ENCODE results near the gene DGCR8.

Gene DGCR8

DNA sequence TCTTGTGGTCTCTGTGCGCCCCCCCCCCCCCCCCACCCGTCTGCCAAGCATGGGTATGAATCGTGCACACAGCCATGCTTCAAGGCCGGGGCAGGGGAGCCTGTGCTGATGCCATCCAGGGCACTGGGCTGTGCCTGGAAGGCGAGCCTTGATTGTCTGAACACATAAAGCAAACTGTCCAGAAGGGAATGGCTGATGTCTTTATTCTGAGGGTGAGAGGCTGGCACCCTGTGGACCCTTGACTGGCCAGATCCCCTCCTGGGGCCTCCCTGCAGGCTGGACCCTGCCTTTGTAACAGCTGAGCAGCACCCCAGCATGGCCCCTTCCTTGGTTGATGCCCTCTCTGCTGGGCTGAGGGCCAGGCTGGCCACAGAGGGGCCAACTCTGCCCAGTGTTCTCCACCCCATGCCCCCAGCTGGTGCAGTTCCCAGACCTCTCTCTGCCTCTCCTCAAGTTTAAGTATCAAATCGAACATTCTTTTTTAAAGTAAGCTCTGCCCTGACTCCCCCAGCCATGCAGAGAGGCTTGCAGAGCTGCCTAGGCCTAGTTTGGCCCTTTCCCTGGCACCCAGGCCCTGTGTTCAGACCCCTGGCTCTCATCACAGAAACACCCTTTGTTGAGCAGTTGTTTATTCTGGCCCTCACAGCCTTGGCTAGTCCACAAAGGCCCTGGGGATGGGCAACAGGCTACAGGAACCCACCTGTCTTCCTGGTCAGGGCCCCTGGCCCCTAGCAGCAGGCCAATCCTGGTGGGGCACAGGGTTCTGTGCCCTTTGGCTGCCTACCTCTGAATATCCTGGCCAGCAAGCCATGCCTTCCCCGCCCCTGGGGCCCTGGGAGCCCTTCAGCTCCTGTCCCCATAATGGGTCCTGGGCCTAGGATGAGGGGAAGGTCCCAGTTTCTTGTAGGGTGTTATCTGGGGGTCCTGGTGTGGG, 31.9 kb downstream of the DGCR8 start:
- no peak for DNase-seq

DNA sequence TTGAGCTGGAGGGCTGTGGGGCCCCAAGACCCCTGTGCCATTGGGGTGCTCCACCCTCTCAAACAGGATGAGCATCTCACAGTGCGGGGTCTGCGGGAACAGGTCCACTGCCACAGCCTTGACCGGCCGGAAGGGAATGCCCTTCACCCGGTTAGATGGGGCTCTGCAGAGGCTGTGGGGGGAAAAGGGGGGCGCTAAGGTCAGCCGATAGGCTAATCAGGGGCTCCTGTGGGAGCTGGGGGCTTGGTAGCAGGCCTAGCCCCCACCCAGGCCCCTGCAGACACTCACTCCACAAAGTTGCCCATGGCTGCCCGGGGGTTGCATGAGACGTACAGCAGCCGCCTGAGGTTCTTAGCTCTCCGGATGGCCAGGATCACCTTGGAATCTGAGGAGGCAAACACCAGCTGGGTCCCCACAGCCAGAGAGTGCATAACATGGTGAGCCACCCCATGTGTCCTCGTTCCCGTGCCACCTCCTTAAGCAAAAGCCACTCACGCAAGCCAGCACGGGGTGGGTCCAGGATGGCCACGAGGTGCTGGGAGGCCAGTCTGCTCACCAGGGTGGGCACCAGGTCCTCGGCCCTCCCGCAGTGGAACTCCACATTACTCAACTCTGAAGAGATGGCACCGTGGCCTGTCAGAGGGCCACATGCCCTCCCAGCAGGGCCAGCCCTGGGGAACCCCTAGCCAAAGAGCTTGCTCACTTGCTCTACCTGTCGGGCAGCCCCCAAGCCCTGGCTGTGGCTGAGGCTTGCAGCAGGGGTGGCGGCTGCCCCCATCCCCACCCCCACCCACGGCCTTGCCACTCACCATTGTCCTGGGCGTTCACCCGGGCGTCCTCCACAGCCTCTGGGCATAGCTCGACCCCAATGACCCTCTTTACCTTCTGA, 32.8 kb downstream of the DGCR8 start:
- DNase-seq: no peak

DNA sequence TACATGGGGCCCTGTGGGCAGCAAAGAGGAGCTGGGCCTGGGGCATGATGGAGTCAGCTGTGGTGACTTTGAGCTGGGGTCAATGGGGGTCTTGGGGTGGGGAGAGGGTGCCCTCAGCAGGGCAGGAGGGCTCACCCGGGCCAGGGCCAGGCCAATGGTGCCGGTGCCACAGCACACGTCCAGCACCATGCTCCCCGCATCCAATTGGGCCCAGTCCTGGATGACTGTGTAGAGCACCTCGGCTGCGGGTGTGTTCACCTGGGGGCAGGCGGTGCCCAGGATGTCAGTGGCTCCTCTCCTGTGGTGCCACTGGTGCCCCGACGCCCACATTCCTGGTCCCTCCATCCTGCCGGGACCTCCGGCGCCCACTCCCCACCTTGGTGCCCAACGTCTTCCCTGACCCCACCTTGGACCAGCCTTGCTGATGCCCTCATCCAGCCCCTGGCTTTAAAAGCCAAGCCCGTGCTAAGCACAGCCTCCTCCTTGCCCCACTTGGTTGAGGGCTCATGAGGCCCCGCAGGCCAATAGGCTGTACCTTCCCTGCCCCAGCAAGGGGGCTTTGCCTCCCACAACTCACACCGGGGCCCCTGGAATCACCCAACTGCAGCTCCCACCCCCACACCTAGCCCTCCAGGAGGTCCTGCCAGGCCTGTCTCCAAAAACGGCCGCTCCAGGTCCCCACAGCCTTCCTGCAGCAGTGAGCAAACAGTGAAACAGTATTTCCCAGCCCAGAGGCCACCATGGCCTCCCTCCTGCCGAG, 33.7 kb downstream of the DGCR8 start:
- DNase-seq: no peak

DNA sequence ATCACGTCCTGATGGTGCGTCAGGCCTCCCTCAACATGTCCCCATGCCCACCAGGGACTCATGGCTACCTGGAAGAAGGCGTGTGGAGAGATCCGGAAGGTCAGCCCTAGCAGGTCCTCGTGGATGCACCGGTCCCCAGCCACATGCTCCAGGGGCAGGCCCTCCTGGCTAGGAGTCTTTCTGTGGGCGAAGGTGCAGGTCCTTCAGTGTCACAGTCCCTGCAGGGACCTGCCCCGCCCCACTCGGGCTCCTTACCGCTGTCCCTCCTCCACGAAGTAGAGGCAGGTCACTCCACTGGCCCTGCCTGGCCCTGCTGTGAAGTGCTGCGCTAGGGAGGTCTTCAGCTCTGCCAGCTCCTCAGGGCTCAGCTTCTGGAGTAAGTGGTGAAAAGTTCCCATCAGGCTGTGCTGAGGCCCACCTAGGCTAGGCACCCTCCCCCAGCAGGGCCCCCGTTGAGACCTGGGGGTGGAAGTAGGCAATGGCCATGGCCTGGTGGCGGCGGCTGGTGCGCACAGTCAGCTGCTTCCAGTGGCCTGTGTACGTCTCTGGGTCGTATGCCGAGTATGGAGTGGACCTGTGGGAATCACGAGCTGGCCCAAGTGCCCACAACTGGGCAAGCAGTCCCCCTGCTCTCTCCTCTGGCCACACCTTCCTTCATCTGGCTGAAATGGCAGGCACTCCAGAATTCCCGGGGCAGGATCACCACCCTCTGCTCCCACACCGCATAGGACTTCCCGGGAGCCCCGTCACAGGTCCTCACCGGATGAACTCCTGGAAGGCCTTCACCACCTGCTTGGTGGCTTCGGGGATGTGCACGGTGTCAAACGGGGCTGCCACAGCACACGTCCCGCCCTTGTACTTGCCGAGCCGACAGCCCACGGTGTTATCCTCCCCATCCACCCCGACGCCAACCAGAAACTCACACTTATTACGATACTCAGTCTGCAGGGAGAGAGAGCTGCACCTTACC, 34.8 kb downstream of the DGCR8 start:
- no peak for DNase-seq

DNA sequence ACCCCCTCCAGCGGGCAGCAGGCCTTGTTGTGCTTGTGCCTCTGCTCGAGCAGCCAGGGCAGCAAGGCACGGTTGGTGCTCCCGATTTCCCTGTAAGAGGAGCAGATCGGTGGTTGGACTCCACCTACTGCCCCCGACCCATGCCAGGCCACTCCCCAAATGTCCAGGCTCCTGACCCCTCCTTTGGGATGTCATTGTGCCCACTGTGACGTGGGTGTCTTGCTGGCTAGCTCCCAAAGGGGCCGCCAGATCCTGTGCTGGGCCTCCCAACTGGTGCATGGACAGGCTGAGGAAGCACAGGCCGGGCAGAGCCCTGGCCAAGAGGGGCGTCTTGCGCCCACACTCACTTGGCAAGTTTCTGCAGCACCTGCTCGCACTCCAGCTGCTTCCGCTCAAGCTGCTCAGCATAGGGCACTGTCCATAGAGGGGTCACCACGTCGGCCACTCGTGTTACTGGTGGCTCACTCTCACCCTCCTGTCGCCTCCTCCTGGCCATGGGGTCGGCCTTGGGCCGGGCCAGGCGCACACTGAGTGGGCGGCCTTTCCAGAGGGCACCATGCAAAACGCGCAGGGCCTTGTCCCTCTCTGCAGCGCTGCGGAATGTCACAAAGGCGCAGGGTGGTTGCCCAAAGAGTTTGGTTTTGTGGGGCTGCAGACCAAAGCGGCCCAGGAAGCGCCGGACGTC, 35.8 kb downstream of the DGCR8 start, which contains the start of gene RANBP1:
TSS of gene RANBP1 (plus strand) at position 414 of the 685 bp plus-strand sequence. CDS start at position 495, 81 bp downstream.
- no peak for DNase-seq

DNA sequence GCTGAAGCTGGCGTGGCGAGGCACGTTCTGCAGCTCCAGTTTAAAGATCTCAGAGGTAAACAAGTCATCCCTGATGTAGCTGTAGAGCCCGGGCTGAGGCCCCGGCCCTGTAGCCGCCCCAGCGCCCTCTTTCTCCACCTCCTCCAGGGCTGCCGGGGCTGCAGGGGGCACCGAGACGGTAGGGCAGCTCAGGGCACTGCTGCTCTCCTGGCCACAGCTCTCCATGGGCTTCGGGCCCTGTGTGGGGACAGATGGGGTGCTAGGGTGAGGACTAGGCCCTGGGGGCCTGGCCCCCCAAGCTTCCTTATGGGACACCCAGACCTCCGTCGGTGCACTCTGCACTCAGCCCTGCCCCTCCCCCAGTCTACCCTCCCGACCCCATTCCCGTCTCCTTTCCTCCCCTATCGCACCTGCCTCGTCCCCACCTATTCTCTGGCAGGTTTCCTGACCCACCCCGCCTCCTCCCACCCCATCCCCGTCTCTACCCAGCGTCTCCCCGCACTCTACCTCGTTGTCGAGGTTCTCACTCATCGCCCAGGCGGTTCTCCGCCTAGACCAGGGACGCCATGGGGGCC, 36.4 kb downstream of the DGCR8 start:
- DNase-seq: no peak

DNA sequence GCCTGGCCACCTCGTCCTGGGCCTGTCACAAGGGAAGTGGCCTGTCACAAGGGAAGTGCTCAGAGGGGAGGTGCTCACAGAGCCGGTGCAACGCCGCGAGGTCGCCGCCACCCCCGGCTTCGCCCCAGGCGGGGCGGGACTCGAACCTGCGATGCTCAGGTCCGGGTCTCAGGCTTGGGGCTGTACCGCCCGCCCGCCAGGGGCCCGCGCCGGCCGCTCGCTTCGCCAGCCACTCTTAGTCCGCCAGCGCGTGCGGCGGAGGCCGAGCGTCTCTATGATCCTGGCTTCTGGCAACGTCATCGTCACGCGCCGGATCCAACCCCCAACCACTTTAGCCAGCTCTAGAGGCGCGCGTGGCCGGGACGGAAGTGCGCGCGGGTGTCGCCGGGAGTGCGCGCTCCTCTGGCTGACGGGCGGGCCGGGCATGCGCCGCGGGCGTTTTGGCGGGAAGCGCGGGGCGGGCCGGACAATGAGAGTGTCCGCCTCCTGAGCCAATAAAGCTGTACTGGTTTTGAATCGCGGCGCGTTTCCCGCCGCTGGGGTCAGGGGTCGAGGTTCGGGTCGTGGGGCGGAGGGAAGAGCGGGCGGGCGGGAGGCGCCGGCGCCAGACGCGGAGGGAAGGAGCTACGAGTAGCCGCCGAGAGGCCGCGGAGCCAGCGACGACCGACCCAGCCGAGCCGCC, 37.1 kb downstream of the DGCR8 start, which contains the start of gene TRMT2A:
TSS of gene TRMT2A (minus strand) at position 276 of the 682 bp plus-strand sequence. CDS start 320 bp downstream, outside the sequence.
- peak; percentile 99 for DNase-seq

DNA sequence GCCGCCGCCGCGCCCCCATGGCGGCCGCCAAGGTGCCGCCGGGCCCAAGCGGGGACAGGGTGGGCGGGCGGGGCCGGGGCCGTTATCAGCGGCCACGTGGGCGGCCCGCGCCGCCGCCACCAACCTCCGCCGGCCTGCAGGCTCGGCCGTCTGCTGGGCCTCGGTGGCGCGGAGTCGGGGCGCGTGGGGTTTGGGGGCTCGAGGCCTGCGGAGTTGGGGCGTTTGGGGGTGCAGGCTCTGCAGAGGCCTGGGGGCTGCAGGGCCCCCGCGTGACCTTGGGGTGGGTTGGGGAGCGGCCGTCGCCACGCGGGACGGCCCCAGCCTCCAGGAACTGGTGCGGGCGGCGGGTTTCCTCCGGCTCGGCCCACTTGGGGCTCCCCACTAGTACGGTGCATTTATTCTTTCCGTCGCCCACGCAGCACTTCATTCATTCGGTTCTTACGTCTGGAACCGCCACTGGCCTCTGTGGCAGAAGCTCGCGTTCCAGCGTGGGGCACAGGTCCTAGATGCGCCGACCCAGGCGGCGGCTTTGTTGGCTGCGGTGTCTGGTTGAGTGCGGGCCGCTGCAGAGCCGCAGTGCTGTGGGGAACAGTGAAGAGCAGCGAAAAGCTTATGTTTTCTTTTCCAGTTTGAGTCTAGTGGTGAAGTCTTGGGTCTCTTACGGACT, 37.7 kb downstream of the DGCR8 start:
- peak; percentile 17 for DNase-seq

DNA sequence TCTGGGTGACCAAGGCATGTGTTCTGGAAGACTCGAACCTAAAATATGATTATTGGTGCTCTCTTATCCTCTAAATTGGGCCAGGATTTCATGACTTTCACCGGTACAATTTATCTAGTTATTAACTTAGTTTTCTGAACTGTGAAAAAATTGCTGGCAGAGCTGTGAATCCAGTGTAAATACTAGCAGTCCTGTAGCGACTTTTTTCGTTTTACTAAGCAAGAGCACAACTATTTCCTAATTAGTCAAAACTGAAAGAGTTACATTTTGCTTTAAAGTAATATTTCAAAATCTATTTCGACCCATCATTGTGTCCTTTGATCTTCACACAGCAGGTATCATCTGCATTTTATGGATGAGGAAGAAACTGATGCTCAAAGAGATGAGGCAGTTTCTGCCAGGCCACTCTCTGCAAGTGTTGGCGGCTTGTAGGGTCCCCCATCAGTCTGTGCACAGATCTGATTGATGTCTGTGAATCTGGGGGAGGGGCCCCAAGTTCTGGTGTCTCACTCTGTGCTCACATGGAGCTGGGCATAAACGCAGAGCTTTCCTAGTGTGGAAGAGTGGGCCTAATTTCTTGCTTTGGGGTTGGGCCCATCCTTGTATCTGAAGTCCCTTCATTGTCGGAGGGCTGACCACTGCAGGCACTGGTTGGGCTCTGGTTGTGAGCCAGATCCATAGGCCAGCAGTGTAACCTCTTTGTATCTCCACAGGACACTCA, 38.4 kb downstream of the DGCR8 start:
- DNase-seq: no peak

DNA sequence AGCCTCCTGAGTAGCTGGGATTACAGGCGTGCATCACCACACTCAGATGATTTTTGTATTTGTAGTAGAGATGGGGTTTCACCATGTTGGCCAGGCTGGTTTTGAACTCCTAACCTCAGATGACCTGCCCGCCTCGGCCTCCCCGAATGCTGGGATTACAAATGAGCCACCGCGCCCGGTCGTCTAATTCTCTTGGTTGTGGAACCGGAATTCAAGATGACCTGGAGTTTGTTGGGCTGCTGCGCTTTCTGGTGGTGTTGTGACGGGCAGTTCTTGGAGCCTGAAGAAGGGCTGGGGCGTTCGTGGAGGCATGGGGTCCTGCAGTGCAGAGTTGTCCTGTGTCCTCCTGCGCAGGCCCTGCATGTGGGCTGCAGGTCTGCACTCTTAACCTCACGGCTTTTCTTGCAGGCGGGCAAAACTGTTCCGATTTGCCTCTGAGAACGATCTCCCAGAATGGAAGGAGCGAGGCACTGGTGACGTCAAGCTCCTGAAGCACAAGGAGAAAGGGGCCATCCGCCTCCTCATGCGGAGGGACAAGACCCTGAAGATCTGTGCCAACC, 41.9 kb downstream of the DGCR8 start:
- no peak for DNase-seq

DNA sequence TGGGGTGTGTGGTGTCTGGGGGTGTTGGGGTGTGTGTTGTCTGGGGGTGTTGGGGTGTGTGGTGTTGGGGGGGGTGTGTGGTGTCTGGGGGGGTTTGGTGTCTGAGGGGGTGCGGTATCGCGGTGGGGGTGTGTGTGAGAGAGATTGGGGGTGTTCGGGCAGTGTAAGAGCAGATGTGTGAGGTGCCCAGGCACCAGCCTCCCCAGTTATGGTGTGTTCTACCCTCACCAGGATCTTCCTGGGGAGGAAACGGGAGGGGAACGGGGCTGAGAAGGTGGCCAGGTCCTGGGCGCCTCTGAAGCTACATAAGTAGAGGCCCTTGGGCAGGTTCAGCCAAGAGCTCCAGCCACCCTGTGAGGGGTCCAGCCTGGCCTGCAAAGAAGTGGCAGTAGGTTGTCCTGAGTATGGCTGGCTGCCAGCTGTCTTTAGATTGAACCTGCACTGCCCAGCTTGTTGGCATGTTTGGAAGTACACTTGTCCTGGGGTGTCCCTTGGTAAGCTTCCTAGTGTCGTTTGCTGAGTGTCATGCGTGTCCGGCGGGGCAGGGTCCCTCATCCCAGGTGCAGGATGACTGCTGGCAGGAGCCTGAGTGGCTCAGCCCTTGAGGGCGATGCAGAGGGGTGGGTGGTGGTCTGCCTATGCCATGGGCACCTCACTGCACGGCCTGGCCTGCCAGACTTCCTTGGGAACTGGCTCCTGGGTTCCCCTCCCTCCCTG, 43.5 kb downstream of the DGCR8 start:
- no peak for DNase-seq

DNA sequence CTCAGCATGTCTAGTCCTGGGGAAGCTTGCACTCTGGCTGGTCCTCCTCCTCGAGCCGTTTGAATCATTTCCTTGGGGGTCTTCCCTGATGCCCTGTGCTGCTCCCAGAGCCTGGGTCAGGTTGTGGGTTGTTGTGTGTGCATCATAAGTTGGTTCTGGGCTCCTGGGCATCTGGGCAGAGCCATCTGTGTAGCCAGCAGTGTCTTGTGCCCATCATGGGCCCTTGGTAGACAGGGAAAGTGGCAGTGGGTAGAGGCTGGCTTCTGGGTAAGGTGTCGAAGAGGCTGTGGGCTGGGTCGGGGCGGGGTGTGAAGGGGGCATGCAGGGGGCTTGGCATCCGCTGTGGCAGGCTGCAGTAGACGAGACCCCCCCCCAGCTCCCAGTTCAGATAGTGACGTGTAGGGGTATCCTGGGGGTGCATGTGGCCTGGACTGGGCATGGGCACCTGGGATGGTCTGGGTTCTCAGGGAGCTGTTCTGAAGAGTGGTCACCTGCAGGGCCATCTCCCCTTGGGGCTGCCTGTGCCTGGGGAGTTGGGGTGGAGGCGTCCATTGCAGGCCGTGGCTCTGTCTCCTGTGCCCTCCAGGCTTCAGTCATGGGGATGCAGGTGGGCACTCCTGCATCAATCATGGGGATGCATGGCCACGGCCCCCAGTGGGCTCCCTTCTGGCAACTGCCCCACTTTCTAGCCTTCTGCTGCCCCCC, 44.2 kb downstream of the DGCR8 start:
- no peak for DNase-seq

DNA sequence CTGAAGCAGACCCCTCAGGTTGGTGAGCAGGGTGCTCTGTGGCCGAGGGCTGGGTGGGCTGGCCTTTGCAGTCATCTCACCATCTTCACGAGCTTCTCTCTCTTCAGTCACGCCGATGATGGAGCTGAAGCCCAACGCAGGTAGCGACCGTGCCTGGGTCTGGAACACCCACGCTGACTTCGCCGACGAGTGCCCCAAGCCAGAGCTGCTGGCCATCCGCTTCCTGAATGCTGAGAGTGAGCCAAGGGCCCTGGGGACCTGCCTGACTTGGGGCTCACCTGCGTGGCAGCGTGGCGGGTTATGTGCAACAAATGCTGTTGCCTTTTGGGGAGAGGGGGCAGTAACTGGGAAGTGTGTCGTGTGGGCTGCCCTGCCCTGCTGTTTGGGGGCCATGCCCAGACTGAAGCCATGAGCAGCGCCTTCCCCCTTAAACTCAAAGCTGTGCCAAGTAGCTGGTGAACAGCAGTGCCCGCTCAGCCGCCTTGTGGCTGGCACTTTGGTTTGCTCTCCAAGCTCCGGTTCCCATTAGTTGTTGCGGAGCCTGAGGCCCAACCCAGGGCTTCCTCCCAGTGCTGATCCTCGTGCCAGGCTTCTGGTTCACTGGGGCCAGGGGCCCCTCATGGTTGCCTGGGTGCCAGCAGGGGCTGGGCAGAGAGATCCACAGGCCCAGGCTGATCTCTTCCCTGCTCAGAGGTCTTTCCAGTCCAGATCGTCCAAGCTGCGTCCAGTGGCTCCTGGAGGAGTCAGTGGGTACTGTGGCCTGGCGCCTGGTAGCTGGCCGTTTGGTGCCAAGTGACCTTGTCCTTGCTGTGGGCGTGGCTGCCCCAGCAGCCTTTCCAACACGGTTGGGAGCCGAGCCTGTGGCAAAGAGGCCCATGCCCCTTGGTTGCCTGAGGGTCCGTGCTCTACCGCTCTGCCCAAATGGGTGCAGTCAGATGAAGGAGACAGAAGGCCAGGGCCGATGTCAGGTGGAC, 45.4 kb downstream of the DGCR8 start:
- no peak for DNase-seq

DNA sequence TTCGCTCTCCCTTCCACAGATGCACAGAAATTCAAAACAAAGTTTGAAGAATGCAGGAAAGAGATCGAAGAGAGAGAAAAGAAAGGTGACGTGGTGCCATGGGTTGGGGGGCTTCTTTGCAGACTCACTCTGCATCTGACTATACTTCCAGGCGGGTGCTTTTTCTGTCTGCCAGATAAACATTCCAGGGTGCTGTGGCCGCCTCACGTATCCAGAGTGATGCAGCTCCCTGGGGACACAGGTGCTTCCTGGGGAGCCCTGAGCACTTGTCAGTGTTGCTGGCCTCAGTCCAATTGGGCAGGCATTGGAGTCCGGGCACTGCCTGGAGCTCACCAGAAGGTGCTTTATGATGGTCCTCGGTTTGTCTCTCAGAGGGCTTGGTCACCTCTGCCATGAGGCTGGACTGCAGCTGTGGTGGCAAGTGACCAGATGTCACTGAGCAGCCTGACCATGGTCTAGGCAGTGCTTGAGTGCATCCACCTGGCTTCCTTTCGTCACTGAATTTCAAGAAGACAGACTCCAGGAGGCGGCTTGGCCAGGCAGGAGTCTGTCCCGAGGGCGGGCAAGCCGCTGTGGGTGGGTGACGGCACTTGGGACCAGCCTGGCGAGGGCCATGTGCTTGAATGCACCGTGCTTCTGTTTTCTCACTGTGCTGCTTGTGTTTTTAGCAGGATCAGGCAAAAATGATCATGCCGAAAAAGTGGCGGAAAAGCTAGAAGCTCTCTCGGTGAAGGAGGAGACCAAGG, 46.4 kb downstream of the DGCR8 start:
- no peak for DNase-seq

Data from fibroblast of skin of right biceps (primary cell).